HG02571 (cell line): ENCODE measurements around the gene COL4A2.
A peak's percentile ranks its signal among the peaks of the same experiment; 100 is the strongest.

Source experiments
- ATAC-seq: cut with Tn5 transposase; IDR thresholded peaks from one replicate; pipeline ENCODE4 v1.9.1; 2021; ENCODE audit warnings: mild to moderate bottlenecking, moderate library complexity; ENCODE audit not compliant: unreplicated experiment

COL4A2 gene

GRCh38 chr13:110505594-110505993, 198.5 kb downstream of the COL4A2 start:
- ATAC-seq = no peak

- no peak for ATAC-seq
Observed at GRCh38 chr13:110506396-110506795, 199.3 kb downstream of the COL4A2 start.

- no peak for ATAC-seq
Observed at GRCh38 chr13:110506859-110507566, 199.9 kb downstream of the COL4A2 start.

GRCh38 chr13:110507678-110508381, 200.7 kb downstream of the COL4A2 start:
- no peak for ATAC-seq

GRCh38 chr13:110509478-110509926, 202.4 kb downstream of the COL4A2 start:
- ATAC-seq = no peak

GRCh38 chr13:110509971-110510786, 203.1 kb downstream of the COL4A2 start:
- no peak for ATAC-seq

- ATAC-seq = no peak
Observed at GRCh38 chr13:110511509-110512181, 204.6 kb downstream of the COL4A2 start.

GRCh38 chr13:110512198-110512740, 205.2 kb downstream of the COL4A2 start:
- no peak for ATAC-seq

- ATAC-seq = no peak
Observed at GRCh38 chr13:110516500-110516899, 209.4 kb downstream of the COL4A2 start.

- ATAC-seq = no peak
Observed at GRCh38 chr13:110517505-110518225, 210.6 kb downstream of the COL4A2 start.

GRCh38 chr13:110518226-110518525, 211.1 kb downstream of the COL4A2 start:
- ATAC-seq = no peak

GRCh38 chr13:110518571-110518970, 211.5 kb downstream of the COL4A2 start:
- no peak for ATAC-seq

- no peak for ATAC-seq
Observed at GRCh38 chr13:110519046-110519445, 212.0 kb downstream of the COL4A2 start.

GRCh38 chr13:110519506-110519905, 212.4 kb downstream of the COL4A2 start:
- ATAC-seq = no peak

GRCh38 chr13:110520431-110521295, 213.6 kb downstream of the COL4A2 start:
- ATAC-seq = no peak

- no peak for ATAC-seq
Observed at GRCh38 chr13:110521296-110521680, 214.2 kb downstream of the COL4A2 start.

- peak; percentile 34 for ATAC-seq
Observed at GRCh38 chr13:110521946-110522345, 214.9 kb downstream of the COL4A2 start.

GRCh38 chr13:110522721-110523120, 215.6 kb downstream of the COL4A2 start:
- no peak for ATAC-seq

GRCh38 chr13:110523180-110523579, 216.1 kb downstream of the COL4A2 start:
- no peak for ATAC-seq
